GM12891 (cell line): ENCODE measurements around the gene KRT13.

Experiments used
- POLR2A ChIP-seq: IDR thresholded peaks from 2 replicates; pipeline ENCODE4 v1.6.1; 2011; ENCODE audit warnings: low read depth, low read length, control low read depth
- POLR2AphosphoS5 ChIP-seq: IDR thresholded peaks from 2 replicates; pipeline ENCODE4 v1.6.1; 2011; ENCODE audit warnings: low read depth, low read length, control low read depth

DNA sequence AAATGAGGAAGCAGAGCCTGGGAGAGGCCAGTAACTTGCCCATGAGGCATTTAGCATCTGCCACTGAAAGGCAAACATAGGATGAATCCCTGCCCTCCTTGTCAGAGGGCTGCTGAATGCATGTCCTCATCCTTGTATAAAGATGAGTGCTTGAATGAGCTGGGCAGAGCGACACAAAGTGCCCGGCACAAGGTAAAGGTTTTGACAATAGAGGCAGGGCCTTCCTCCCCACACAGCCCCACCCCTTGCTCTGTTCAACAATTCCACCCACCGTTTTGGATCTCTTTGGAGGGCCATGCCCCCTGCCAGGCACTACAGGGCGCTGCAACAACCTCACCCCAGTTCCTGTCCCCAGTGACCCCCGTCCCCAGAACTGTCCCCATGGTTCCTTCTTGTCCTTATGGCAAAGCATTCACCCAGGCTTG lies 24.1 kb upstream of the KRT13 start:
- no peak for TF ChIP-seq POLR2AphosphoS5
- TF ChIP-seq POLR2A = no peak
